Endothelial cell of umbilical vein (primary cell): ENCODE measurements around the gene MAP3K1. TPM values are rescaled to one million over a fixed set of nuclear protein-coding genes. Genes with fewer than 3 reads are reported as not detected.

Experiments used
- BruUV-seq: library from RNA; stranded (reverse); fragments of 400-500 nt; replicated peaks from 2 replicates; lab custom pipeline; 2021; lab: Mats Ljungman, UMichigan
- CTCF ChIA-PET: fragments of 300-600, 350-600 bp; sonication (Branson Sonifier 250); formaldehyde crosslinking; loops from one replicate; lab custom pipeline; 2021; ENCODE audit warnings: antibody characterized with exemption, inconsistent platforms; lab: Charles Lee
- POLR2A ChIA-PET: fragments of 300-600, 350-600 bp; sonication (Branson Sonifier 250); formaldehyde crosslinking; loops from one replicate; lab custom pipeline; 2021; ENCODE audit warnings: antibody characterized with exemption, inconsistent platforms; lab: Charles Lee
- DNase-seq: peaks from one replicate; pipeline ENCODE4 v3.0.0-alpha.2; 2011; ENCODE audit warnings: low read depth, low spot score
- FAIRE-seq: peaks from 2 replicates; lab custom pipeline; 2011; peaks lifted over from hg19 to GRCh38; lab: Jason Lieb, UNC
- H2AFZ ChIP-seq: 2 replicates; pipeline ENCODE4 v1.6.0; 2012; ENCODE audit warnings: low read depth, low read length, control low read depth, inconsistent platforms
- H3K27ac ChIP-seq: 2 replicates; pipeline ENCODE4 v1.5.1; 2011; ENCODE audit warnings: low read depth, mild to moderate bottlenecking, control low read depth, low read length, moderate library complexity; ENCODE audit not compliant: insufficient read depth
- H3K27me3 ChIP-seq, 2 experiments: 2 replicates each; pipeline versions ENCODE4 v1.6.0 to v1.6.1; 2011; ENCODE audit warnings: low read length in 2 of 2, mixed read lengths in 1 of 2; ENCODE audit not compliant: control insufficient read depth in 2 of 2, insufficient read depth in 2 of 2
- H3K36me3 ChIP-seq, 2 experiments: 2 replicates in 1 of 2; 3 replicates in 1 of 2; pipeline ENCODE4 v1.5.1; 2011; ENCODE audit warnings: low read length in 2 of 2, mild to moderate bottlenecking in 1 of 2, moderate library complexity in 1 of 2; ENCODE audit not compliant: control insufficient read depth in 2 of 2, insufficient read depth in 2 of 2; ENCODE audit errors: extremely low read depth in 1 of 2
- H3K4me1 ChIP-seq: 3 replicates; pipeline ENCODE4 v1.5.1; 2011; ENCODE audit warnings: mild to moderate bottlenecking, low read length; ENCODE audit not compliant: control insufficient read depth, insufficient read depth; ENCODE audit errors: extremely low read depth
- H3K4me2 ChIP-seq: 2 replicates; pipeline ENCODE4 v1.6.1; 2011; ENCODE audit warnings: low read length, control low read depth, mixed read lengths; ENCODE audit not compliant: insufficient read depth
- H3K4me3 ChIP-seq, 3 experiments: fragments of 200-600 bp in 1 of 3; sonication (generic), shearing (Covaris generic) in 1 of 3; replicated peaks in 1 of 3; 2 replicates each; pipeline ENCODE4 v1.5.1; 2011 to 2016; ENCODE audit warnings: control low read depth in 3 of 3, low read length in 3 of 3, mild to moderate bottlenecking in 2 of 3, inconsistent platforms in 1 of 3, low read depth in 1 of 3, moderate library complexity in 1 of 3; ENCODE audit not compliant: insufficient read depth in 1 of 3
- H3K79me2 ChIP-seq: 2 replicates; pipeline ENCODE4 v1.6.0; 2012; ENCODE audit warnings: low read length, inconsistent platforms; ENCODE audit not compliant: control insufficient read depth, insufficient read depth
- H3K9ac ChIP-seq: replicated peaks from 2 replicates; pipeline ENCODE3; 2011; ENCODE audit warnings: low read length, control low read depth; ENCODE audit not compliant: insufficient read depth; ENCODE audit errors: extremely low read depth
- H3K9me1 ChIP-seq: replicated peaks from 3 replicates; pipeline ENCODE4 v1.6.0; 2011; ENCODE audit warnings: mild to moderate bottlenecking, low read length; ENCODE audit not compliant: control insufficient read depth, insufficient read depth; ENCODE audit errors: extremely low read depth
- H3K9me3 ChIP-seq: replicated peaks from 2 replicates; pipeline ENCODE4 v1.5.1; 2012; ENCODE audit warnings: low read length, inconsistent platforms; ENCODE audit not compliant: control insufficient read depth, insufficient read depth
- H4K20me1 ChIP-seq: replicated peaks from 2 replicates; pipeline ENCODE3; 2011; ENCODE audit warnings: mild to moderate bottlenecking, low read length; ENCODE audit not compliant: control insufficient read depth, insufficient read depth; ENCODE audit errors: extremely low read depth
- EZH2 ChIP-seq: IDR thresholded peaks from 2 replicates; pipeline ENCODE4 v1.6.1; 2012; ENCODE audit warnings: borderline replicate concordance, low read depth, mild to moderate bottlenecking, moderate library complexity, low read length, inconsistent platforms; ENCODE audit not compliant: severe bottlenecking
- FOS ChIP-seq: IDR thresholded peaks from 2 replicates; pipeline ENCODE4 v1.6.1; 2011; ENCODE audit warnings: mild to moderate bottlenecking, low read length, moderate library complexity, borderline replicate concordance; ENCODE audit not compliant: insufficient read depth
- GATA2 ChIP-seq: IDR thresholded peaks from 2 replicates; pipeline ENCODE4 v1.7.0; 2011; ENCODE audit warnings: low read depth, mild to moderate bottlenecking, moderate library complexity, mixed read lengths, low read length; ENCODE audit not compliant: insufficient read length, insufficient read depth
- JUN ChIP-seq: IDR thresholded peaks from 2 replicates; pipeline ENCODE4 v1.6.1; 2011; ENCODE audit warnings: borderline replicate concordance, low read depth; ENCODE audit not compliant: insufficient read length, insufficient read depth
- MYC ChIP-seq: IDR thresholded peaks from one replicate; pipeline ENCODE4 v1.6.1; 2011; ENCODE audit warnings: mild to moderate bottlenecking, low read depth, low read length
- POLR2A ChIP-seq: IDR thresholded peaks from 2 replicates; pipeline ENCODE4 v1.6.1; 2012; ENCODE audit warnings: low read depth, mild to moderate bottlenecking, control low read depth, low read length
- POLR2AphosphoS5 ChIP-seq: IDR thresholded peaks from 2 replicates; pipeline ENCODE4 v1.6.1; 2012; ENCODE audit warnings: low read depth, mild to moderate bottlenecking, control low read depth, low read length, moderate library complexity; ENCODE audit not compliant: insufficient read depth
- dilution Hi-C: fragments of 300-500 bp; cut with MboI; formaldehyde crosslinking; loops from one replicate; pipeline ENCODE4 v1.15.0; 2019; ENCODE audit warnings: low sequenced_read_pairs; ENCODE audit not compliant: extremely low pct_ligation_motif_present
- intact Hi-C: fragments of 100-400 bp; cut with micrococcal nuclease; formaldehyde crosslinking; loops from one replicate; pipeline ENCODE4 v1.10.0; 2022
- polyA plus RNA-seq, 4 experiments: library from polyadenylated mRNA; depleted of rRNA in 3 of 4; stranded (reverse) in 3 of 4; unstranded in 1 of 4; fragments of >200 nt; gene quantifications; 2 replicates each; pipeline versions ENCODE4 v1.2.1 to v1.2.3, GENCODE V29; 2011 to 2012; ENCODE audit warnings: missing spikeins in 1 of 4
- total RNA-seq: library from RNA; stranded (reverse); gene quantifications from 2 replicates; pipeline ENCODE4 v1.2.3, GENCODE V29; 2021
- TF ChIP-seq, protein P1 (sequence below), 2 donors: IDR thresholded peaks; 1 replicate in 1 of 2; 2 replicates in 1 of 2; pipeline ENCODE4 v1.5.1; 2011; ENCODE audit warnings: low read length in 2 of 2, mild to moderate bottlenecking in 2 of 2, moderate library complexity in 2 of 2, control low read depth in 1 of 2, inconsistent platforms in 1 of 2, low read depth in 1 of 2; ENCODE audit not compliant: insufficient read depth in 1 of 2; ENCODE audit errors: extremely low read depth in 1 of 2
- TF ChIP-seq, protein P2 (sequence below): IDR thresholded peaks from 2 replicates; pipeline ENCODE4 v1.6.1; 2011; ENCODE audit not compliant: insufficient read depth, insufficient read length

The MAP3K1 gene
- total and polyA plus RNA-seq, 2 donors (not counting 3 experiments of a cell fraction or from before 2014, with no cell fraction given), result 5.7 to 14.4 TPM

DNA sequence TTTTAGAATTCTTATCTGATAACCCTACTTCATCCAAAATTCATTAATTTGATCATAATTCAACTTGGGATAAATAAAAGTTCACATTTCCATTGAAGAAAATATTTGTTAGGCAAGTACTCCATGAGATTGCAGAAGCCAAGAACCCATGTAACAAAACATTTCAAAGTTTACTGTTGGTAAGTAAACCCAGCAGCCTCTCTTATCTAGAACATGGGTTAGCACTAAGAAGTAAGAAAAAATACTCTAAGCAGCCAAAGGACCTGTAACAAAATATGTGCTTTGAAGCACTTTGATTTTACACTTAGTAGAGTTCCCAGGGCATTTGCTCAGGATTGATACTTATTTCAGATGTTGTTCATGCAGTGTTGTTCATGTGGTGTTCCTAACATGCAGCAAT lies 8.7 kb downstream of the MAP3K1 start:
- POLR2A ChIA-PET, result no interaction called here
- Histone ChIP-seq H2AFZ (no peak overlapping the region), H3K9me1 (no peaks in the 10 kb centered on the region), H3K36me3 (no peaks in the 10 kb centered on the region), H3K4me1 (peaks cover 7% of the 10 kb centered on the region), H3K4me2 (no peak overlapping the region), H3K9me3 (no peaks in the 10 kb centered on the region), H3K27ac (no peak overlapping the region), H3K4me3 (no peak overlapping the region), H3K79me2 (peaks cover 66% of the 10 kb centered on the region), H3K27me3 (no peaks in the 10 kb centered on the region), H4K20me1 (peaks cover 1% of the 10 kb centered on the region), H3K9ac (no peak overlapping the region)
- intact Hi-C loops (no loop called here), dilution Hi-C loops (no loop called here)
- no peak for TF ChIP-seq EZH2
- no peak for TF ChIP-seq POLR2A
- TF ChIP-seq, protein P1, sequence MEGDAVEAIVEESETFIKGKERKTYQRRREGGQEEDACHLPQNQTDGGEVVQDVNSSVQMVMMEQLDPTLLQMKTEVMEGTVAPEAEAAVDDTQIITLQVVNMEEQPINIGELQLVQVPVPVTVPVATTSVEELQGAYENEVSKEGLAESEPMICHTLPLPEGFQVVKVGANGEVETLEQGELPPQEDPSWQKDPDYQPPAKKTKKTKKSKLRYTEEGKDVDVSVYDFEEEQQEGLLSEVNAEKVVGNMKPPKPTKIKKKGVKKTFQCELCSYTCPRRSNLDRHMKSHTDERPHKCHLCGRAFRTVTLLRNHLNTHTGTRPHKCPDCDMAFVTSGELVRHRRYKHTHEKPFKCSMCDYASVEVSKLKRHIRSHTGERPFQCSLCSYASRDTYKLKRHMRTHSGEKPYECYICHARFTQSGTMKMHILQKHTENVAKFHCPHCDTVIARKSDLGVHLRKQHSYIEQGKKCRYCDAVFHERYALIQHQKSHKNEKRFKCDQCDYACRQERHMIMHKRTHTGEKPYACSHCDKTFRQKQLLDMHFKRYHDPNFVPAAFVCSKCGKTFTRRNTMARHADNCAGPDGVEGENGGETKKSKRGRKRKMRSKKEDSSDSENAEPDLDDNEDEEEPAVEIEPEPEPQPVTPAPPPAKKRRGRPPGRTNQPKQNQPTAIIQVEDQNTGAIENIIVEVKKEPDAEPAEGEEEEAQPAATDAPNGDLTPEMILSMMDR (IDR thresholded peaks at IDR 0.05; ENCODE audit: extremely low read depth in 1 of 2, insufficient read depth in 1 of 2, low read depth in 1 of 2, low read length in 2 of 2), result no peak
- TF ChIP-seq POLR2AphosphoS5, result no peak
- no peak for TF ChIP-seq MYC
- TF ChIP-seq GATA2, result no peak
- TF ChIP-seq, protein P2, sequence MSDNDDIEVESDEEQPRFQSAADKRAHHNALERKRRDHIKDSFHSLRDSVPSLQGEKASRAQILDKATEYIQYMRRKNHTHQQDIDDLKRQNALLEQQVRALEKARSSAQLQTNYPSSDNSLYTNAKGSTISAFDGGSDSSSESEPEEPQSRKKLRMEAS, result no peak
- no peak for TF ChIP-seq FOS
- no peak for TF ChIP-seq JUN
- no TSS peak for BruUV-seq
- DNase-seq (no peak), FAIRE-seq (no peak)
- CTCF ChIA-PET, result interaction anchor here (1.0 to 1.4 kb wide), 2 partner anchors 33 to 553 kb away, joined by 3 to 5 read pairs; no protein-coding TSS in a partner anchor
